ENCODE measurements around the gene PHPT1.
"Not testable (repeated sequence)": the region's sequence is repeated elsewhere in the genome, so short reads cannot be mapped to it uniquely, and the experiment has no call there.

Gene PHPT1

DNA sequence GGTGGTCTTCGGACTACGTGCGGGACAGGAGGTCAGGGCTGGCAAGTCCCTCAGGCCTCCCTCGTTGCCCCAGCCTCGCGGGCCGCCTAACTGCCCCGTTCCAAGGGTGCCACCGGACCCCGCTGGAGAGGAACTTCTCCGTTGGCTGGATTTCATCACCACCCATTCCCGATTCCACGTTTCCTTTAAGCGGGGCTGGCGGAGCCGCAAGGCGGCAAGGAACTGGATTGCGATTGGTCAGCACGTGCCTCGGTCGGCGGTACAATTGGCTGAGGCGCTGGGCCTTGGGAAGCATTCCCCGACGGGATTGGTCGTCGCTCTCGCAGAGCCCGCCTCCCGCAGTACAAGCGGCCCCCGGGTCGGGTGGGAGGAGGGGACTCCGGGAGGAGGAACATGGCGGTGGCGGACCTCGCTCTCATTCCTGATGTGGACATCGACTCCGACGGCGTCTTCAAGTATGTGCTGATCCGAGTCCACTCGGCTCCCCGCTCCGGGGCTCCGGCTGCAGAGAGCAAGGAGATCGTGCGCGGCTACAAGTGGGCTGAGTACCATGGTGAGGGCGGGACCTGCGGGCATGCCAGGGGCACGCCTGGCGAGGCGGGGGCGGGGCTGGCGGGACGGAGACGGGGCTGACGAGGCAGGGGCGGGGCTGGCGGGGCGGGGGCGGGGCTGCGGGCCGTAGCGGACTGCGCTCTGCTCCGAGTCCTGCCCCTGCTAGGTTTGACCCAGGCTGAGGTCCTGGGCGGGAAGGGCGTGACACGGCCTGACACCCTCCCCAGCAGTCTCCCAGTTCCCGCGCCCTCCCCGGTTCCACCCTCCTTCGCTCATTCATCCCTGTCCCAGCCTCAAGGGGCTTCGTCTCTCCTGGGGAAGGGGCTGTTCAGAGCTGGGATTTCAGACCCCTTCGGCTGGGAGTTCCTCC is at the start of gene PHPT1:
Gene PHPT1 (plus strand): TSS at position 372 of the 922 bp plus-strand sequence. CDS start 22 bp downstream, at position 394.
- DNase-seq (ENCODE audit: low spot score) = peak; percentile 99

DNA sequence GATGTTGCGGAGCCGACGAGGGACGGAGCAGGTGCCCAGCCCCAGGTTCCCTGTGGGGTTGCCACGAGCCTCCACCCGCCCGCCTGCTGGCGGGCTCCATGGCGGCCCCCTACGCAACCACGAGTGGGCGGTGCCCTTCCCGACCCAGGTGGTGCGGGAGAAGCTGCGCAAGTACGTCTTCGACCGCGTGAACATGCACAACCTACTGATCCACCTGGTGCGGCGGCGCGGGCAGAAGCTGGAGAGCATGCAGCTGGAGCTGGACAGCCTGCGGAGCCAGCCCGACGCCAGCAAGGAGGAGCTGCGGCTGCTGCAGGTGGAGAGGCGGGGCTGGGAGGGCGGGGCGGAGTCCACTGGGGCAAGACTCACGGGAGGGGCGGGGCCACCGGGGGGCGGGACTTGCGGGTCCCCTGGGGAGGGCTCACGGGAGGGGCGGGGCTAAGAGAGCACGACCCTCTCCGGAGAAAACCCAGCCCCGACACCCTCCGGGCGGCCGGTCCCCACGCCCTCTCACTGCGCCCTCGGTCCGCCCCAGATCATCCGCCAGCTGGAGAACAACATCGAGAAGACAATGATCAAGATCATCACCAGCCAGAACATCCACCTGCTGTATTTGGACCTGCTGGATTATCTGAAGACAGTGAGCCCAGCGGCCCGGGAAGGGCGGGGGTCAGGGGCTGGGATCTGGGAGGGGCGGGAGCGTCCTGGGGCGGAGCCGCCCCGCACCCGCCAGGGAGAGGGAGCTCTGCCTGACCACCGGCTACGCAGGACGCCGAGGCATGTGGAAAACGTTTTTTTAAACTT is 49.2 kb upstream of the PHPT1 start:
- DNase-seq (ENCODE audit: low spot score) = peak; percentile 84

- DNase-seq (ENCODE audit: low spot score) = no peak
Measured at GRCh38 chr9:136802321-136802720, 46.9 kb upstream of the PHPT1 start.

DNA sequence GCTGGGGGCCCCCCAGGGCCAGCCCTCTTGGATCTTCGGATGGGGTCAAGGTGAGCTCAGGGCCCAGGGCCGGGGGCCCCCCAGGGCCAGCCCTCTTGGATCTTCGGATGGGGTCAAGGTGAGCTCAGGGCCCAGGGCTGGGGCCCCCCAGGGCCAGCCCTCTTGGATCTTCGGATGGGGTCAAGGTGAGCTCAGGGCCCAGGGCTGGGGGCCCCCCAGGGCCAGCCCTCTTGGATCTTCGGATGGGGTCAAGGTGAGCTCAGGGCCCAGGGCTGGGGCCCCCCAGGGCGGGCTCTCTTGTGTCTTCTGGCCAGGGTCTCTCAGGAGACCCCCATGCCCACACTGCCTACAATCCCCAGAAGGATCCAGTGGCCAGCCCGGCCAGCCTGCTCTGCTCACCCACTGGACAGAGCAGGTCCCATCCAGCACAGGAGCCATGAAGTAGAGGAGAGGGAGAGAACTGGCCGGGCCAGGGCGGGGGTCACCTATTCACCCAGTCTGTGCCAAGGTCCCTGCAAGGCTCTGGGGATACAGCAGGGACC is 46.1 kb upstream of the PHPT1 start:
- DNase-seq (ENCODE audit: low spot score) = not testable (repeated sequence)

DNA sequence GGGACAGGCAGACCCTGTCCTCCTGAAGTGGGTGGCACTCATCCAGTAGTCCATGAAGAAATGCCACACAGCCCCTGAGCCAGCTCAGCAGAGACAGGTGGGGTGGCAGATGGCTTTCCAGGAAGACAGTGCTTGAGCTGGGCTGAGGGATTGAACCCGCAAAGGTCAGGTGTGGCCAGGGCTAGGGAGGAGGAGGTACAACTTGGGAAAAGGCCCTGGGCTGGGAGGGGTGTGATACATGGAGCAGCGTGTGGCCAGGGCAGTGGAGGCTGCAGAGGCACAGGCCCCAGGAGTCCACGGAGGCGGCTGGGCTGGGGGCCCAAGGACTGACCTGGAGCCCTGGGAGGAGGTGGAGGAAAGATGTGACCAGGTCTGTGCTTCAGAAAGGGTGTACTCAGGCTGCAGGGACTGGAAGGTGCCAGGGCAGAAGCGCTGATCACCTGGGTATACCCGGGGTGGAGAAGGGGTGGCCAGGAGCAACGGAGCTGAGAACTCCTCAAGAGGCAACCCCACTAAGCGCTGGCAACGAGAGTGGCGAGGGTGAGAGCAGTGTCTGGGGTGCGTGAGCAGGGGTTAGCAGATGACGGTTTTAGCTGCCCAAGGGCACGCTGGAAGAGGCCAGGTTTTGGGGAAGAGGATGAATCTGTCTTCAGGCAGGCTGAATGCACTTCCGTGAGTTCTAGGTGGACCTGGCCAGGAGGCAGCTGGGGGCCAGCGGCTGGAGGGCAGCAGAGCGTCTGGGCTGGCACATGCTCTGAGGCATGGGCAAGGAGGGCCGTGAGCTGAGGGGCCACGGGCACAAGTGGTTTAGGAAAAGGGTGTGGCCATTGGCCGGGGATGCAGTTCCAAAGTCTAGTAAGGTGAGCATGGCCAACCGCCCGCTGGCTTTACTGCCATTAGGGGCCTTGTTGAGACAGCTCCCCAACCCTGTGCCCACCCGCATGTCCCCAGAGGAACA is 45.4 kb upstream of the PHPT1 start:
- DNase-seq (ENCODE audit: low spot score) = peak; percentile 61

DNA sequence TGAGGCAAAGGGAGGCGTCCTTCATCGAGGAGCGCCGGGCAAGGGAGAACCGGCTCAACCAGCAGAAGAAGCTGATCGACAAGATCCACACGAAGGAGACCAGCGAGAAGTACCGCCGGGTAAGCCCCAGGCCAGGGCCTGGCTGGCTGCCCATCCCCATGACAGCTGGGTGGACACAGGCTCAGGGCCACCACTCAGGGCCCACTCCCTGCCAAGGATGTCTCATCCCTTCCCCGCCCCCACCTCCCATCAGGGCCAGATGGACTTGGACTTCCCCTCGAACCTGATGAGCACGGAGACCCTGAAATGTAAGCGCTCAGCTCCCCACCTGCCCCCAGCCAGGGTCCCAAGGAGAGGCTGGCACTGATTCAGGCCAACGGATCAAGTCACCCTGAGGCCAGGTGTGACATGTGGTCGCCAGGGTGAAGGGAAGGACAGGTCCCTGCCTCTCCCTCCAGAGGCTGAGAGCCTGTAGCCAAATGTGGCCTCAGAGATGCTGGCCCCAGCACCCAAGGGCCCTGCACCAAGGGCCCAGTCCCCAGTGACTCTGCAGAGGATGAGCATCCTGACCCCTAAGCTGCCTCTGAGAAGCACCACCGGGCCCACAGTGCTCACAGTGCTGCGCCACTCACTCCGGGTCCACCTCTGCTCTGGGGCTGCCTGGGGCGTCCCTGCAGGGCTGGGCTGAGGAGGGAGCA is 44.6 kb upstream of the PHPT1 start:
- DNase-seq (ENCODE audit: low spot score) = no peak

DNA sequence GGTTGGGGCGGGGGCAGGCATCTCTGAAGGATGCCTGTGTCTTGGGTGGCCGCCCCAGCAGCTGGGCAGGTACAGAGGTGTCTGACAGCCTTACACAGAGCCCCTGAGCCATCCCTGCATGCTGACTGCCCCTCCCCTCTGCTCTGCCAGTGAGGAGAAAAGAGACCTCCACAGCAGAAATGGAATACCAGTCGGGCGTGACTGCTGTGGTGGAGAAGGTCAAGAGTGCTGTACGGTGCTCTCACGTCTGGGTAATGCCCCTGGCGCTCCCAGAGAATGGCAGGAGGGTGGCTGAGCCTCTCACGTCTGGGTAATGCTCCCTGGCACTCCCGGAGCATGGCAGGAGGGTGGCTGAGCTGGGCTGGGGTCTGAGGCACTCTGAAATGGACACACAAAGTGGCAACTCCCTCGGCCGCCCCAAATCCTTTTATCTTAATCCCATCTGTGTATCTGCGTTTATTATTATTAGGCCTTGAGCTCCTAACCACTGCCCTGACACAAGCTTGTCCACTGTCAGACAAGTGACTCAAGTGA is 43.9 kb upstream of the PHPT1 start:
- no peak for DNase-seq (ENCODE audit: low spot score)

GRCh38 chr9:136806067-136806466 is 43.1 kb upstream of the PHPT1 start:
- DNase-seq (ENCODE audit: low spot score) = no peak

- DNase-seq (ENCODE audit: low spot score) = no peak
Measured at GRCh38 chr9:136806631-136807201, 42.5 kb upstream of the PHPT1 start.

GRCh38 chr9:136807281-136808074 is 41.7 kb upstream of the PHPT1 start, which contains the start of gene RABL6:
Gene RABL6, plus strand, starts transcription at chr9:136807948. Its CDS starts 249 bp downstream, at chr9:136808197.
- DNase-seq (ENCODE audit: low spot score) = peak; percentile 54

DNA sequence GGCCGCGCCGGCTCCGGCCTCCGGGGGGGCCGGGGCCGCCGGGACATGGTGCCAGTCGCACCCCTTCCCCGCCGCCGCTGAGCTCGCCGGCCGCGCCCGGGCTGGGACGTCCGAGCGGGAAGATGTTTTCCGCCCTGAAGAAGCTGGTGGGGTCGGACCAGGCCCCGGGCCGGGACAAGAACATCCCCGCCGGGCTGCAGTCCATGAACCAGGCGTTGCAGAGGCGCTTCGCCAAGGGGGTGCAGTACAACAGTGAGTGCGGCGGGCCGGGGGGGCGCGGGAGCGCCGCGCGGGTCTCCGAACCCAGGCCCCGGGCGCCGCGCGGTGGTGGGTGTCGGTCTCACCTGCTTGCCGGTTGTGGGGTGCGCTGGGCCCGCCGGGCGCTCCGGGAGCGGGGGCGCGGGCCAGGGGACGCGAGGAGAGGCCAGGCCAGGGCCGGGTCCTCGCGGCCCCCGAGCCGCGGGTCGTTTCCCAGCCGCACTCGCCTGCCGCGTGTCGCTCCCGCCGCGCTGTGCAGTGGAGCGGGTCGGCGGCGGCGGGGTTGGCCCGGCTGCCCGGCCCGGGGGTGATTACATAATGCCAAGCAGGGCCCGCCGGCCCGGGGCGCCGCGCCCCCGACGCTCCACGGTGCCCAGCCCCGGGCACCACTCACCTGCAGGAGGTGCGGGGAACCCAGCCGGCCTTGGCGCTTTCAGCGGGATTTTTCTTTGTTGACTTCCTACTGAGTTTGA is 41.0 kb upstream of the PHPT1 start:
- no peak for DNase-seq (ENCODE audit: low spot score)

- no peak for DNase-seq (ENCODE audit: low spot score)
Measured at GRCh38 chr9:136808806-136809158, 40.4 kb upstream of the PHPT1 start.

- DNase-seq (ENCODE audit: low spot score) = no peak
Measured at GRCh38 chr9:136814725-136815421, 34.3 kb upstream of the PHPT1 start.

DNA sequence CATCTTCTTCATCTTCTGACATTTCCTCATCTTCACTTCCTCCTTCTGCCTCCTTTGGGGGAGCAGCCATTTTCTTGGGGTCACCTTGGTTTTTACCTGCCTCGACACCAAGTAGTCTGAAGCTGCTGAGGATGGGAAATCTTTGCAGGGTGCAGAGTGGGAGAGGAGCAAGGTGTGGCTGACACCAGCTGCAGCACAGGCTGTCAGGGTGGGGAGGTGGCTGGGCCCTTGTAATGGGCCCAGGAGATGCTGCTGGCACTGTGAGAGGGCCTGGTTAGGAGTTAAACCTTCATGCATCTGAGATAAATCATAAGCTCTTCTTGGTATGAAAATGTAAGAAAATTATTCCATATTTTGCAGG is 33.8 kb upstream of the PHPT1 start:
- DNase-seq (ENCODE audit: low spot score) = no peak

- peak; percentile 47 for DNase-seq (ENCODE audit: low spot score)
Measured at GRCh38 chr9:136820971-136821825, 28.0 kb upstream of the PHPT1 start.

GRCh38 chr9:136821826-136822544 is 27.2 kb upstream of the PHPT1 start:
- DNase-seq (ENCODE audit: low spot score) = peak; percentile 80
